GM21423 (cell line): ENCODE results near the gene RAD18.

ENCODE experiments used
- ATAC-seq: cut with Tn5 transposase; IDR thresholded peaks from one replicate; pipeline ENCODE4 v1.9.1; 2021; ENCODE audit warnings: mild to moderate bottlenecking, moderate library complexity; ENCODE audit not compliant: unreplicated experiment

The RAD18 gene

GRCh38 chr3:8986741-8987140, 23.5 kb upstream of the RAD18 start:
- ATAC-seq = no peak

- no peak for ATAC-seq
Measured at GRCh38 chr3:8985876-8986275, 22.6 kb upstream of the RAD18 start.

GRCh38 chr3:8985411-8985831, 22.1 kb upstream of the RAD18 start:
- no peak for ATAC-seq

GRCh38 chr3:8984526-8984925, 21.3 kb upstream of the RAD18 start:
- ATAC-seq = no peak

- no peak for ATAC-seq
Measured at GRCh38 chr3:8984081-8984480, 20.8 kb upstream of the RAD18 start.

GRCh38 chr3:8983591-8983990, 20.3 kb upstream of the RAD18 start:
- no peak for ATAC-seq

GRCh38 chr3:8983026-8983425, 19.8 kb upstream of the RAD18 start:
- no peak for ATAC-seq

GRCh38 chr3:8982509-8982908, 19.2 kb upstream of the RAD18 start:
- ATAC-seq = no peak

- no peak for ATAC-seq
Measured at GRCh38 chr3:8981700-8982099, 18.4 kb upstream of the RAD18 start.

- ATAC-seq = no peak
Measured at GRCh38 chr3:8981296-8981695, 18.0 kb upstream of the RAD18 start.

GRCh38 chr3:8980756-8981257, 17.5 kb upstream of the RAD18 start:
- ATAC-seq = no peak

GRCh38 chr3:8979262-8979661, 16.0 kb upstream of the RAD18 start:
- ATAC-seq = no peak

- no peak for ATAC-seq
Measured at GRCh38 chr3:8978551-8978950, 15.3 kb upstream of the RAD18 start.

GRCh38 chr3:8976540-8977182, 13.4 kb upstream of the RAD18 start:
- ATAC-seq = no peak

- ATAC-seq = no peak
Measured at GRCh38 chr3:8975081-8976020, 12.1 kb upstream of the RAD18 start.

GRCh38 chr3:8974458-8974857, 11.2 kb upstream of the RAD18 start:
- no peak for ATAC-seq

GRCh38 chr3:8972639-8973038, 9.4 kb upstream of the RAD18 start:
- ATAC-seq = no peak

- no peak for ATAC-seq
Measured at GRCh38 chr3:8970971-8971589, 7.8 kb upstream of the RAD18 start.

GRCh38 chr3:8969241-8969640, 6.0 kb upstream of the RAD18 start:
- no peak for ATAC-seq

- no peak for ATAC-seq
Measured at GRCh38 chr3:8968375-8968882, 5.2 kb upstream of the RAD18 start.

- ATAC-seq = no peak
Measured at GRCh38 chr3:8967553-8967952, 4.3 kb upstream of the RAD18 start.
